Liver (tissue), 9 donors: ENCODE results near the gene ACTC1. TPM values are rescaled to one million over a fixed set of nuclear protein-coding genes. Genes with fewer than 3 reads are reported as not detected.

ENCODE experiments used
- DNase-seq: peaks from one replicate; pipeline ENCODE4 v3.0.0-alpha.2; 2017; ENCODE audit warnings: low spot score
- H3K27ac ChIP-seq, 2 donors: one replicate each; pipeline ENCODE4 v1.7.0; 2013; ENCODE audit warnings: inconsistent platforms in 2 of 2, low read length in 2 of 2, control low read depth in 1 of 2, low read depth in 1 of 2, mild to moderate bottlenecking in 1 of 2
- H3K27me3 ChIP-seq, 4 donors: one replicate each; pipeline versions ENCODE4 v1.6.1 to v1.7.0; 2013; ENCODE audit warnings: low read length in 3 of 4, inconsistent platforms in 1 of 4, mild to moderate bottlenecking in 1 of 4, moderate library complexity in 1 of 4; ENCODE audit not compliant: control insufficient read depth in 4 of 4, insufficient read depth in 4 of 4
- H3K36me3 ChIP-seq, 4 donors: one replicate each; pipeline versions ENCODE4 v1.6.1 to v1.7.0; 2013; ENCODE audit warnings: low read length in 3 of 4, mild to moderate bottlenecking in 3 of 4, low read depth in 1 of 4, moderate library complexity in 1 of 4; ENCODE audit not compliant: control insufficient read depth in 4 of 4, insufficient read depth in 3 of 4
- H3K4me1 ChIP-seq, 4 donors: one replicate each; pipeline versions ENCODE4 v1.6.1 to v1.7.0; 2013; ENCODE audit warnings: low read length in 3 of 4, mild to moderate bottlenecking in 3 of 4, moderate library complexity in 1 of 4; ENCODE audit not compliant: control insufficient read depth in 4 of 4, insufficient read depth in 4 of 4
- H3K4me3 ChIP-seq, 3 donors: one replicate each; pipeline versions ENCODE4 v1.6.1 to v1.7.0; 2013; ENCODE audit warnings: low read length in 3 of 3, control low read depth in 1 of 3, low read depth in 1 of 3, mild to moderate bottlenecking in 1 of 3
- H3K9ac ChIP-seq, 2 donors: one replicate each; pipeline ENCODE4 v1.7.0; 2013; ENCODE audit warnings: low read length in 2 of 2, mild to moderate bottlenecking in 2 of 2, moderate library complexity in 2 of 2, control low read depth in 1 of 2, low read depth in 1 of 2
- H3K9me3 ChIP-seq, 4 donors: one replicate each; pipeline versions ENCODE4 v1.6.1 to v1.7.0; 2013; ENCODE audit warnings: low read length in 3 of 4; ENCODE audit not compliant: control insufficient read depth in 4 of 4
- ATF3 ChIP-seq: IDR thresholded peaks from 2 replicates; pipeline ENCODE4 v1.6.1; 2016; ENCODE audit warnings: antibody characterized with exemption
- CTCF ChIP-seq: fragments of 150-350 bp; IDR thresholded peaks from 2 replicates; pipeline ENCODE4 v1.5.1; 2017; ENCODE audit warnings: improper control_type of control experiment, low read depth, low read length; ENCODE audit not compliant: missing input control
- EGR1 ChIP-seq, 2 donors: IDR thresholded peaks; 2 replicates each; pipeline ENCODE4 v1.6.1; 2016 to 2018; ENCODE audit warnings: antibody characterized with exemption in 2 of 2, low read depth in 2 of 2
- FOXA1 ChIP-seq: IDR thresholded peaks from 2 replicates; pipeline ENCODE4 v1.6.1; 2016; ENCODE audit warnings: antibody characterized with exemption
- FOXA2 ChIP-seq: IDR thresholded peaks from 2 replicates; pipeline ENCODE4 v1.6.1; 2016; ENCODE audit warnings: antibody characterized with exemption
- HNF4G ChIP-seq: IDR thresholded peaks from 2 replicates; pipeline ENCODE4 v1.6.1; 2016; ENCODE audit warnings: antibody characterized with exemption
- JUND ChIP-seq, 2 donors: IDR thresholded peaks; 2 replicates each; pipeline ENCODE4 v1.6.1; 2016; ENCODE audit warnings: antibody characterized with exemption in 2 of 2
- RAD21 ChIP-seq, 2 donors: IDR thresholded peaks; 2 replicates each; pipeline ENCODE4 v1.6.1; 2016; ENCODE audit warnings: antibody characterized with exemption in 2 of 2, mild to moderate bottlenecking in 2 of 2
- RXRA ChIP-seq, 2 donors: IDR thresholded peaks; 2 replicates each; pipeline ENCODE4 v1.6.1; 2017 to 2018; ENCODE audit warnings: antibody characterized with exemption in 2 of 2, mild to moderate bottlenecking in 1 of 2
- SP1 ChIP-seq: IDR thresholded peaks from 2 replicates; pipeline ENCODE4 v1.6.1; 2018; ENCODE audit warnings: antibody characterized with exemption, mild to moderate bottlenecking
- TAF1 ChIP-seq: conservative IDR thresholded peaks from 2 replicates; pipeline ENCODE4 v1.6.1; 2016; ENCODE audit warnings: antibody characterized with exemption, mild to moderate bottlenecking
- YY1 ChIP-seq: IDR thresholded peaks from 2 replicates; pipeline ENCODE4 v1.6.1; 2016; ENCODE audit warnings: antibody characterized with exemption, mild to moderate bottlenecking
- ZBTB33 ChIP-seq: IDR thresholded peaks from 2 replicates; pipeline ENCODE4 v1.6.1; 2016; ENCODE audit warnings: antibody characterized with exemption
- WGBS: extraction: QIAGEN DNeasy Blood & Tissue Kit; methylation state at CpG from one replicate; pipeline ENCODE4 v1.1.7; 2013; 5-methylcytosine and 5-hydroxymethylcytosine counted together
- polyA plus RNA-seq, 2 donors: library from polyadenylated mRNA; stranded (reverse) in 1 of 2; unstranded in 1 of 2; fragments of 200-250 nt in 1 of 2; fragments of >200 nt in 1 of 2; fragmentation: Nextera tagmentation in 1 of 2; extraction: Ambion mirVana in 1 of 2; gene quantifications; one replicate each; pipeline versions ENCODE4 v1.2.1 to v1.2.3, GENCODE V29; 2013 to 2015
- total RNA-seq, 2 donors: library from RNA; depleted of rRNA; stranded (reverse); fragments of >200 nt; gene quantifications; one replicate each; pipeline ENCODE4 v1.2.3, GENCODE V29; 2014
- TF ChIP-seq, protein P1 (sequence below): IDR thresholded peaks from 2 replicates; pipeline ENCODE4 v1.6.1; 2016; ENCODE audit warnings: antibody characterized with exemption, mild to moderate bottlenecking
- donor health status: healthy.
- donor health status: healthy.
- donor health status: healthy.
- donor health status: healthy.
- donor health status: healthy.

Gene ACTC1
- total and polyA plus RNA-seq, 4 donors: 0.08 to 0.89 TPM; not detected in 2

DNA sequence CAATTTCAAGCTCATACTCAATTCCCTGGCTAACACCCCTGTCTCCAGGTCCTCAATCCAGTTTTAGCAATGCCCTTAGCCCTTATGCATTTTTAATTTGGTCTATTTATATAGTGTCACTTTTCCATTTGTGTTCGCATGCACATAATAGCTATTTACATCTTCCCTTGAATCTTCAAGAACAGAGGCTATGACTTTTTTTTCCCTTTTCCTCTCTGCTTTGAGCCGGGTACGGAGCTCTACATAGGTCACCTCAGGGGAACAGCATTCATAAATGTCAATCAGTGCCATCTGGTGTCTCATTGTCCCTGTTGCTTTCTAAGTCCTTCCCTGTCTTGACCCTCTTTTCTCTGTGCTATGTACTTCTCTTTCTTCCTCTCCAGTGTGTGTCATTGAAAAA is 26.5 kb upstream of the ACTC1 start:
- Histone ChIP-seq H3K27me3 (no peaks in the 10 kb centered on the region), H3K9ac (no peak overlapping the region), H3K4me1 (no peaks in the 10 kb centered on the region), H3K27ac (no peak overlapping the region), H3K4me3 (no peak overlapping the region), H3K9me3 (no peaks in the 10 kb centered on the region), H3K36me3 (no peaks in the 10 kb centered on the region)
- 74% methylated on average over 3 of the region's 3 CpGs for WGBS
- TF ChIP-seq RXRA (IDR thresholded peaks at IDR 0.05) (no peak), RAD21 (IDR thresholded peaks at IDR 0.05) (no peak), JUND (IDR thresholded peaks at IDR 0.05) (no peak), ZBTB33 (no peak), YY1 (no peak)
- TF ChIP-seq, protein P1, sequence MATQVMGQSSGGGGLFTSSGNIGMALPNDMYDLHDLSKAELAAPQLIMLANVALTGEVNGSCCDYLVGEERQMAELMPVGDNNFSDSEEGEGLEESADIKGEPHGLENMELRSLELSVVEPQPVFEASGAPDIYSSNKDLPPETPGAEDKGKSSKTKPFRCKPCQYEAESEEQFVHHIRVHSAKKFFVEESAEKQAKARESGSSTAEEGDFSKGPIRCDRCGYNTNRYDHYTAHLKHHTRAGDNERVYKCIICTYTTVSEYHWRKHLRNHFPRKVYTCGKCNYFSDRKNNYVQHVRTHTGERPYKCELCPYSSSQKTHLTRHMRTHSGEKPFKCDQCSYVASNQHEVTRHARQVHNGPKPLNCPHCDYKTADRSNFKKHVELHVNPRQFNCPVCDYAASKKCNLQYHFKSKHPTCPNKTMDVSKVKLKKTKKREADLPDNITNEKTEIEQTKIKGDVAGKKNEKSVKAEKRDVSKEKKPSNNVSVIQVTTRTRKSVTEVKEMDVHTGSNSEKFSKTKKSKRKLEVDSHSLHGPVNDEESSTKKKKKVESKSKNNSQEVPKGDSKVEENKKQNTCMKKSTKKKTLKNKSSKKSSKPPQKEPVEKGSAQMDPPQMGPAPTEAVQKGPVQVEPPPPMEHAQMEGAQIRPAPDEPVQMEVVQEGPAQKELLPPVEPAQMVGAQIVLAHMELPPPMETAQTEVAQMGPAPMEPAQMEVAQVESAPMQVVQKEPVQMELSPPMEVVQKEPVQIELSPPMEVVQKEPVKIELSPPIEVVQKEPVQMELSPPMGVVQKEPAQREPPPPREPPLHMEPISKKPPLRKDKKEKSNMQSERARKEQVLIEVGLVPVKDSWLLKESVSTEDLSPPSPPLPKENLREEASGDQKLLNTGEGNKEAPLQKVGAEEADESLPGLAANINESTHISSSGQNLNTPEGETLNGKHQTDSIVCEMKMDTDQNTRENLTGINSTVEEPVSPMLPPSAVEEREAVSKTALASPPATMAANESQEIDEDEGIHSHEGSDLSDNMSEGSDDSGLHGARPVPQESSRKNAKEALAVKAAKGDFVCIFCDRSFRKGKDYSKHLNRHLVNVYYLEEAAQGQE: no peak
- DNase-seq: no peak

DNA sequence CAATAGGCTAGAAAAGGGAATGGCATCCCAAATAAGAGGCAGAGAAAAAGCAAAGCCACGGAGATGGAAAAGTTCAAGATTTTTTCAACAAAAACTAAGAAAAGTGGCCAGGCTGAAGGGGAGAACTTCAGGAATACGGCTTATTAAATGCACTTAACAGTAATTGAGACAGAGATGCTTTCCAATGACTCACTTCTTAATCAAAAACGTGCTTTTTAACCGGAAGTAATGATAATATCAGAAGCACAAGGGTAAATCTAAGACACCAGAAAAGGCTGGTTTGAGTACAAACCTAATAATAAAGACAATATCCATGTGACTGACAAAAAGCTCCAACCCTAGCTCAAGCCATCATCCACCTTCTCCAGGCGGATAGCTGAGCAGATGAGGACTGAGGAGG is 24.8 kb upstream of the ACTC1 start:
- no peak overlapping the region for H3K27ac ChIP-seq
- no peaks in the 10 kb centered on the region for H3K27me3 ChIP-seq
- no peak overlapping the region for H3K9ac ChIP-seq
- no peak overlapping the region for H3K4me3 ChIP-seq
- WGBS: 64% methylated on average over 5 of the region's 5 CpGs
- no peaks in the 10 kb centered on the region for H3K36me3 ChIP-seq
- H3K9me3 ChIP-seq: no peaks in the 10 kb centered on the region
- no peaks in the 10 kb centered on the region for H3K4me1 ChIP-seq
- TF ChIP-seq EGR1 (IDR thresholded peaks at IDR 0.05; ENCODE audit: low read depth in 2 of 2): no peak
- no peak for TF ChIP-seq RAD21 (IDR thresholded peaks at IDR 0.05)
- TF ChIP-seq RXRA (IDR thresholded peaks at IDR 0.05): no peak
- no peak for DNase-seq

- no peak overlapping the region for H3K4me3 ChIP-seq
- H3K27me3 ChIP-seq: no peaks in the 10 kb centered on the region
- no peak overlapping the region for H3K9ac ChIP-seq
- DNase-seq: no peak
- no peaks in the 10 kb centered on the region for H3K4me1 ChIP-seq
- H3K9me3 ChIP-seq: no peaks in the 10 kb centered on the region
- WGBS: 93% methylated on average over 1 of the region's 1 CpG
- H3K36me3 ChIP-seq: no peaks in the 10 kb centered on the region
- H3K27ac ChIP-seq: no peak overlapping the region
- no peak for TF ChIP-seq HNF4G
- no peak for TF ChIP-seq TAF1
- no peak for TF ChIP-seq CTCF
- TF ChIP-seq, protein P1: no peak
- TF ChIP-seq ATF3: no peak
- TF ChIP-seq RAD21 (IDR thresholded peaks at IDR 0.05): no peak
- no peak for TF ChIP-seq FOXA1
- no peak for TF ChIP-seq SP1
- TF ChIP-seq ZBTB33: no peak
- TF ChIP-seq JUND (IDR thresholded peaks at IDR 0.05): no peak
- TF ChIP-seq FOXA2: no peak
- no peak for TF ChIP-seq YY1
Observed at GRCh38 chr15:34818526-34818925, 23.2 kb upstream of the ACTC1 start.
